ENCODE results near the gene TMEM163.
"Not testable (repeated sequence)": the region's sequence is repeated elsewhere in the genome, so short reads cannot be mapped to it uniquely, and the experiment has no call there.

The TMEM163 gene

GRCh38 chr2:134724341-134724740 is 5.5 kb upstream of the TMEM163 start:
- TF ChIP-seq CTCF (IDR thresholded peaks at IDR 0.05): no peak
- no peak for DNase-seq (ENCODE audit: low spot score)
- Histone ChIP-seq H3K4me3 (no peak overlapping the region), H3K27ac (no peak overlapping the region)

GRCh38 chr2:134723742-134724141 is 4.9 kb upstream of the TMEM163 start:
- not testable (repeated sequence) for H3K27ac ChIP-seq; DNase-seq (ENCODE audit: low spot score); H3K4me3 ChIP-seq

- DNase-seq (ENCODE audit: low spot score): no peak
- TF ChIP-seq CTCF (IDR thresholded peaks at IDR 0.05): no peak
- H3K4me3 ChIP-seq: no peak overlapping the region
- no peak overlapping the region for H3K27ac ChIP-seq
Measured at GRCh38 chr2:134722728-134723127, 3.9 kb upstream of the TMEM163 start.

- TF ChIP-seq CTCF (IDR thresholded peaks at IDR 0.05): no peak
- DNase-seq (ENCODE audit: low spot score): no peak
- Histone ChIP-seq H3K27ac (no peak overlapping the region), H3K4me3 (no peak overlapping the region)
Measured at GRCh38 chr2:134721596-134721995, 2.8 kb upstream of the TMEM163 start.

- Histone ChIP-seq H3K4me3 (peak overlapping the region; percentile 69), H3K27ac (no peak overlapping the region)
- no peak for DNase-seq (ENCODE audit: low spot score)
- TF ChIP-seq CTCF (IDR thresholded peaks at IDR 0.05): no peak
Measured at GRCh38 chr2:134718023-134718816, 580 bp downstream of the TMEM163 start.

GRCh38 chr2:134717286-134718022 is 1.3 kb downstream of the TMEM163 start:
- no peak for TF ChIP-seq CTCF (IDR thresholded peaks at IDR 0.05)
- no peak for DNase-seq (ENCODE audit: low spot score)
- H3K27ac ChIP-seq: no peak overlapping the region
- H3K4me3 ChIP-seq: peak overlapping the region; percentile 69

- TF ChIP-seq CTCF (IDR thresholded peaks at IDR 0.05): no peak
- Histone ChIP-seq H3K4me3 (no peak overlapping the region), H3K27ac (no peak overlapping the region)
- DNase-seq (ENCODE audit: low spot score): no peak
Measured at GRCh38 chr2:134716721-134717243, 2.0 kb downstream of the TMEM163 start.
